Sigmoid colon (tissue), 4 donors: Measurements from ENCODE around the gene METTL14.

ENCODE experiments used
- EP300 ChIP-seq, 4 donors: sonication (generic); formaldehyde crosslinking; IDR thresholded peaks; one replicate each; pipeline ENCODE4 v1.6.1; 2017; ENCODE audit warnings: antibody characterized with exemption in 4 of 4
- TF ChIP-seq, protein P1 (sequence below), 4 experiments: fragments of 450-650 bp in 3 of 4; fragments of 200-600 bp in 1 of 4; IDR thresholded peaks; one replicate each; pipeline ENCODE4 v1.5.1; 2016 to 2019; ENCODE audit warnings: antibody characterized with exemption in 4 of 4, mild to moderate bottlenecking in 3 of 4, moderate library complexity in 2 of 4

- TF ChIP-seq, protein P1, sequence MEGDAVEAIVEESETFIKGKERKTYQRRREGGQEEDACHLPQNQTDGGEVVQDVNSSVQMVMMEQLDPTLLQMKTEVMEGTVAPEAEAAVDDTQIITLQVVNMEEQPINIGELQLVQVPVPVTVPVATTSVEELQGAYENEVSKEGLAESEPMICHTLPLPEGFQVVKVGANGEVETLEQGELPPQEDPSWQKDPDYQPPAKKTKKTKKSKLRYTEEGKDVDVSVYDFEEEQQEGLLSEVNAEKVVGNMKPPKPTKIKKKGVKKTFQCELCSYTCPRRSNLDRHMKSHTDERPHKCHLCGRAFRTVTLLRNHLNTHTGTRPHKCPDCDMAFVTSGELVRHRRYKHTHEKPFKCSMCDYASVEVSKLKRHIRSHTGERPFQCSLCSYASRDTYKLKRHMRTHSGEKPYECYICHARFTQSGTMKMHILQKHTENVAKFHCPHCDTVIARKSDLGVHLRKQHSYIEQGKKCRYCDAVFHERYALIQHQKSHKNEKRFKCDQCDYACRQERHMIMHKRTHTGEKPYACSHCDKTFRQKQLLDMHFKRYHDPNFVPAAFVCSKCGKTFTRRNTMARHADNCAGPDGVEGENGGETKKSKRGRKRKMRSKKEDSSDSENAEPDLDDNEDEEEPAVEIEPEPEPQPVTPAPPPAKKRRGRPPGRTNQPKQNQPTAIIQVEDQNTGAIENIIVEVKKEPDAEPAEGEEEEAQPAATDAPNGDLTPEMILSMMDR (IDR thresholded peaks at IDR 0.05) = no peak
- no peak for TF ChIP-seq EP300 (IDR thresholded peaks at IDR 0.05)
Measured at GRCh38 chr4:118738090-118738489, 52.9 kb downstream of the METTL14 start.
